Breast epithelium (tissue), 4 donors: ENCODE data around the gene XKR7. TPM values are rescaled to one million over a fixed set of nuclear protein-coding genes. Genes with fewer than 3 reads are reported as not detected.

Experiments
- DNase-seq, 2 donors: peaks; one replicate each; pipeline ENCODE4 v3.0.0-alpha.2; 2019; ENCODE audit warnings: low spot score in 2 of 2
- H3K27ac ChIP-seq, 2 donors: fragments of 200-600 bp; sonication (generic) in 1 of 2; one replicate each; pipeline ENCODE4 v1.5.1; 2016 to 2019; ENCODE audit warnings: mild to moderate bottlenecking in 1 of 2
- H3K27me3 ChIP-seq, 2 donors: fragments of 200-600 bp; sonication (generic) in 1 of 2; one replicate each; pipeline versions ENCODE4 v1.5.1 to v1.6.0; 2017 to 2019; ENCODE audit warnings: control low read depth in 1 of 2, mild to moderate bottlenecking in 1 of 2
- H3K36me3 ChIP-seq: fragments of 200-600 bp; one replicate; pipeline ENCODE4 v1.5.1; 2019
- H3K4me1 ChIP-seq, 2 donors: fragments of 200-600 bp; sonication (generic); one replicate each; pipeline ENCODE4 v1.5.1; 2016 to 2019; ENCODE audit warnings: control low read depth in 1 of 2
- H3K4me3 ChIP-seq, 3 donors: fragments of 200-600 bp; sonication (generic); 1 replicate in 2 of 3; 2 replicates in 1 of 3; pipeline ENCODE4 v1.5.1; 2016 to 2019; ENCODE audit warnings: mild to moderate bottlenecking in 3 of 3, moderate library complexity in 2 of 3
- H3K9me3 ChIP-seq, 2 donors: fragments of 200-600 bp; sonication (generic) in 1 of 2; one replicate each; pipeline ENCODE4 v1.5.1; 2016 to 2019; ENCODE audit warnings: control low read depth in 1 of 2
- CTCF ChIP-seq, 3 donors: fragments of 450-650 bp; IDR thresholded peaks; one replicate each; pipeline ENCODE4 v1.5.1; 2016 to 2017; ENCODE audit warnings: antibody characterized with exemption in 3 of 3, mild to moderate bottlenecking in 3 of 3, moderate library complexity in 3 of 3
- POLR2A ChIP-seq: fragments of 450-650 bp; IDR thresholded peaks from one replicate; pipeline ENCODE4 v1.6.1; 2016; ENCODE audit warnings: antibody characterized with exemption, mild to moderate bottlenecking, moderate library complexity
- POLR2AphosphoS5 ChIP-seq, 3 donors: sonication (generic); formaldehyde crosslinking; IDR thresholded peaks; one replicate each; pipeline ENCODE4 v1.6.1; 2017; ENCODE audit warnings: antibody characterized with exemption in 3 of 3
- intact Hi-C: fragments of 100-400 bp; cut with DNase I; formaldehyde crosslinking; loops from one replicate; pipeline ENCODE4 v1.15.1; 2023; ENCODE audit warnings: low total_unique reads
- total RNA-seq, 3 donors: library from RNA; depleted of rRNA; stranded (reverse); fragments of >200 nt; gene quantifications; one replicate each; pipeline ENCODE4 v1.1.0, GENCODE V29; 2016

XKR7 gene
- total RNA-seq, 3 donors from 2014 or later = not detected

GRCh38 chr20:31962761-31963160, 5.2 kb upstream of the XKR7 start:
- Histone ChIP-seq H3K27ac (no peak overlapping the region), H3K4me3 (no peak overlapping the region), H3K4me1 (no peaks in the 10 kb centered on the region), H3K36me3 (no peaks in the 10 kb centered on the region), H3K27me3 (peaks cover 0 to 51% of the 10 kb centered on the region in 2 donors), H3K9me3 (no peaks in the 10 kb centered on the region)
- no peak for TF ChIP-seq POLR2AphosphoS5 (IDR thresholded peaks at IDR 0.05)
- no peak for TF ChIP-seq POLR2A
- no peak for TF ChIP-seq CTCF (IDR thresholded peaks at IDR 0.05)
- DNase-seq = no peak
- intact Hi-C loops = no loop called here

DNA sequence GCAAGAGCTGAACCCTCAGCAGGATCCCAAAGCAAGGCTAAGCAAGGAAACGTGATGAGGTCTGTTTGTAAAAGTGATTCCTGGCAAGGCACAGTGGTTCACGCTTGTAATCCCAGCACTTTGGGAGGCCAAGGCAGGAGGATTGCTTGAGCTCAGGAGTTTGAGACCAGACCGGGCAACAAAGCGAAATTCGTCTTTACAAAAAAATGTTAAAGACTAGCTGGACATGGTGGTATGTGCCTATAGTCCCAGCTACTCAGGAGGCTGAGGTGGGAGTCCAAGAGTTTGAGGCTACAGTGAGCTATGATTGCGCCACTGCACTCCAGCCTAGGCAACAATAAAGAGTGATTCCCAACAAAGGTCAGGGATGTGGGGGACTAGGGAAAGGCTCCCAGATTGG, 4.1 kb upstream of the XKR7 start:
- H3K9me3 ChIP-seq = no peaks in the 10 kb centered on the region
- no peak overlapping the region for H3K4me3 ChIP-seq
- H3K4me1 ChIP-seq = no peaks in the 10 kb centered on the region
- H3K27me3 ChIP-seq = peaks cover 0 to 57% of the 10 kb centered on the region in 2 donors
- no peak for DNase-seq
- H3K36me3 ChIP-seq = no peaks in the 10 kb centered on the region
- TF ChIP-seq POLR2A (no peak), CTCF (IDR thresholded peaks at IDR 0.05) (no peak), POLR2AphosphoS5 (IDR thresholded peaks at IDR 0.05) (no peak)
- intact Hi-C loops = no loop called here
- H3K27ac ChIP-seq = no peak overlapping the region

DNA sequence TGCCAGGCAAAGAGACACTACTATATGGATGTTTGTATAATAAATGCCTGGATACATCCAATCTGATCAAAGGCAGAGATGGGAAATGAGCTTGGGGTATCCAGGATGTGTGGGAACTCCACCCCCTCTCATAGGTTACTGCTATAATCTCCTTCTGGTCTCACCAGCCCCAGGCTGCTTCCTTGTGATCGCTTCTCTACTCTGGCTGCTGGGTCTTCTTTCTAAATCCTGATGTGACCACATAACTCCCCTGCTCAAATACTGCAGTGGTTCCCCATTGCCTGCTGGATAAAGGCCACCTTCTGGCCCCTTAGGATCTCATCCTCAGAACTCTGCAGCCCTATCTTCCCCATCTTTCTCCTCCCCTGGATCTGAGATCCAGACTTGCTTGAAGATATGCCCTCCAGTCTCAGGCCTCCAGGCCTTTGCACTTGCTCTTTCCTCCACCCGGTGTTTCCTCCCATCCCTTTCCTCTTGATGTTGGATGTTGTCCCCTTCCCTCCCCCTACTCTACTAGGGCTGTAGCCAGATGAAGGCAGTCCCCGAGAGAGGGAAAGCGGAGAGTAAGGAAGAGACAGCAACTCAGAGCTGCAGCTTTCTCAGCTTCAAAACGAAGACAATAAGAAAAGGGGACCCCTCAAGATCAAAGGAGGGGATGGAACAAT, 828 bp upstream of the XKR7 start:
- TF ChIP-seq CTCF (IDR thresholded peaks at IDR 0.05) (no peak), POLR2AphosphoS5 (IDR thresholded peaks at IDR 0.05) (no peak), POLR2A (no peak)
- H3K4me1 ChIP-seq = no peaks in the 10 kb centered on the region
- no peaks in the 10 kb centered on the region for H3K36me3 ChIP-seq
- no peak for DNase-seq
- H3K27me3 ChIP-seq = peaks cover 0 to 58% of the 10 kb centered on the region in 2 donors
- H3K27ac ChIP-seq = no peak overlapping the region
- intact Hi-C loops = no loop called here
- no peaks in the 10 kb centered on the region for H3K9me3 ChIP-seq
- H3K4me3 ChIP-seq = no peak overlapping the region

DNA sequence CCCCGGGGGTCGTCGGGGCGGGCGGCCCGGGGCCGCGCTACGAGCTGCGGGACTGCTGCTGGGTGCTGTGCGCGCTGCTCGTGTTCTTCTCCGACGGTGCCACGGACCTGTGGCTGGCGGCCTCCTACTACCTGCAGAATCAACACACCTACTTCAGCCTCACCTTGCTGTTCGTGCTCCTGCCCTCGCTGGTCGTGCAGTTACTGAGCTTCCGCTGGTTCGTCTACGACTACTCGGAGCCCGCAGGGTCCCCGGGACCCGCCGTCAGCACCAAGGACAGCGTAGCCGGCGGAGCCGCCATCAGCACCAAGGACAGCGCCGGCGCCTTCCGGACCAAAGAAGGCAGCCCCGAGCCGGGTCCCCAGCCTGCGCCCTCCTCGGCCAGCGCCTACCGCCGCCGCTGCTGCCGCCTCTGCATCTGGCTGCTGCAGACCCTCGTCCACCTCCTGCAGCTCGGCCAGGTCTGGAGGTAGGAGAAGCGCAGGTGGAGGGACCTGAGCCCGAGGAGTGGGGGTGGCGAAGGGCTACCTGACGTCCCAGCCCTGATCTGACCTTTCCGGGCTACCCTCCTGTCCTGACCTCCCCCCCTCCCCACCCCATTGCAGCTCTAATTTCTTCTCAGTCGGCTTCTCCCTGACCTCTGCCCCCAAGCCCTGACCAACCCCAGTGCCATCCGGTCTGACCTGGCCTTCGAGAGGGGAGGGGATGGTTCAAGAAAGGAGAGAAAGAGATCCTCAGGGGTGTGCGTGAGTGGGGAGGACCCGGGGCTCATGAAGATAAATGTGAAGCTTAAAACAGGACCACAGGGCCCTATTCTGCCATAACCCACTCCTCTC, 558 bp downstream of the XKR7 start:
- Histone ChIP-seq H3K4me3 (peak overlapping the region in 1 of 3 donors; percentile 40), H3K27ac (no peak overlapping the region), H3K9me3 (no peaks in the 10 kb centered on the region), H3K4me1 (no peaks in the 10 kb centered on the region), H3K27me3 (peaks cover 0 to 54% of the 10 kb centered on the region in 2 donors), H3K36me3 (no peaks in the 10 kb centered on the region)
- peak in 1 of 2 donors; percentile 73 for DNase-seq
- TF ChIP-seq POLR2A = no peak
- no peak for TF ChIP-seq CTCF (IDR thresholded peaks at IDR 0.05)
- peak in 2 of 3 donors; percentile 26 for TF ChIP-seq POLR2AphosphoS5 (IDR thresholded peaks at IDR 0.05)
- intact Hi-C loops = no loop called here

DNA sequence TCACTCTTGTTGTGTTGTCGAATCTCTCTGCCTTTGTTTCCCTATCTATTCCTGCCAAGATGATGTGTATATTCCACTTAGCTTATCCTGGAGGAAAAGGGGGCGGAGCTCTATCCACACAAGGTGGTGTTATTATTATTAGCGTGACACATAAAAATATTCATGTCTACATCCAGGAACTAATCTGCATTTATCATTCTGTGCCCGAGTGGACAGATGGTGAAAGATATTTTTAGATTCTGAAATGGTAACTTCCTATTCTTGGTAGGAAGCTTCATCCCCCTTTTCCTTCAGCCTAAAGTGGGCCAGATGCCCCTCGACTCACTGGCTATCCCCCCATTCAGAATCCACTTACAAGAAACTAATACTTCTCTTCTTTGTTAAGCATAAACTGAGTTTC, 2.0 kb downstream of the XKR7 start:
- TF ChIP-seq CTCF (IDR thresholded peaks at IDR 0.05) (no peak), POLR2AphosphoS5 (IDR thresholded peaks at IDR 0.05) (no peak), POLR2A (no peak)
- Histone ChIP-seq H3K9me3 (no peaks in the 10 kb centered on the region), H3K27ac (no peak overlapping the region), H3K4me1 (no peaks in the 10 kb centered on the region), H3K27me3 (peaks cover 0 to 52% of the 10 kb centered on the region in 2 donors), H3K4me3 (no peak overlapping the region), H3K36me3 (no peaks in the 10 kb centered on the region)
- DNase-seq = no peak
- intact Hi-C loops = no loop called here
